Measurements from ENCODE around the gene F12. TPM values are rescaled to one million over a fixed set of nuclear protein-coding genes. Genes with fewer than 3 reads are reported as not detected.

Gene F12
- total and polyA plus RNA-seq, 2 donors (not counting 3 experiments of a cell fraction or from before 2014, with no cell fraction given), result 1.00 to 1.4 TPM

- Histone ChIP-seq H3K9ac (replicated peaks; ENCODE audit: extremely low read depth, insufficient read depth, low read length) (no peak overlapping the region), H3K36me3 (ENCODE audit: control insufficient read depth in 2 of 2, extremely low read depth in 1 of 2, insufficient read depth in 2 of 2, low read length in 2 of 2) (peaks cover 7 to 17% of the 10 kb centered on the region in 2 experiments), H3K79me2 (ENCODE audit: control insufficient read depth, insufficient read depth, low read length) (no peaks in the 10 kb centered on the region), H2AFZ (ENCODE audit: low read depth, low read length) (no peak overlapping the region), H3K27me3 (ENCODE audit: control insufficient read depth in 2 of 2, insufficient read depth in 2 of 2, low read length in 2 of 2) (no peaks in the 10 kb centered on the region), H3K4me1 (ENCODE audit: control insufficient read depth, extremely low read depth, insufficient read depth, low read length) (no peaks in the 10 kb centered on the region), H3K9me1 (replicated peaks; ENCODE audit: control insufficient read depth, extremely low read depth, insufficient read depth, low read length) (no peaks in the 10 kb centered on the region), H3K4me3 (replicated peaks in 1 of 3; ENCODE audit: insufficient read depth in 1 of 3, low read depth in 1 of 3, low read length in 3 of 3) (no peak overlapping the region), H3K9me3 (replicated peaks; ENCODE audit: control insufficient read depth, insufficient read depth, low read length) (no peaks in the 10 kb centered on the region), H3K27ac (ENCODE audit: insufficient read depth, low read depth, low read length) (no peak overlapping the region), H3K4me2 (ENCODE audit: insufficient read depth, low read length) (no peak overlapping the region), H4K20me1 (replicated peaks; ENCODE audit: control insufficient read depth, extremely low read depth, insufficient read depth, low read length) (no peaks in the 10 kb centered on the region)
- no peak for FAIRE-seq
- no TSS peak for BruUV-seq (replicated peaks)
- no peak for DNase-seq (ENCODE audit: low read depth, low spot score)
- TF ChIP-seq JUN (IDR thresholded peaks at IDR 0.05; ENCODE audit: borderline replicate concordance, insufficient read depth, insufficient read length, low read depth), result no peak
- intact Hi-C loops (cut with micrococcal nuclease) (no loop called here), dilution Hi-C loops (cut with MboI; ENCODE audit: extremely low pct_ligation_motif_present, low sequenced_read_pairs) (no loop called here)
- CTCF ChIA-PET, result interaction anchor here (1.2 to 2.5 kb wide), 3 partner anchors 11 to 48 kb away, joined by 3 to 10 read pairs (median 9); partner anchors contain the start of gene GRK6
- POLR2A ChIA-PET, result interaction anchor here (0.6 to 1.1 kb wide), 2 partner anchors 12 to 52 kb away, joined by 4 to 7 read pairs; partner anchors contain the start of gene GRK6
These were observed 29.1 kb upstream of the F12 start for GRCh38 chr5:177438468-177438867.

GRCh38 chr5:177437623-177438022 is 28.3 kb upstream of the F12 start:
- FAIRE-seq, result no peak
- H3K4me2 ChIP-seq (ENCODE audit: insufficient read depth, low read length), result no peak overlapping the region
- no peak overlapping the region for H2AFZ ChIP-seq (ENCODE audit: low read depth, low read length)
- H4K20me1 ChIP-seq (replicated peaks; ENCODE audit: control insufficient read depth, extremely low read depth, insufficient read depth, low read length), result no peaks in the 10 kb centered on the region
- intact Hi-C loops (cut with micrococcal nuclease) (no loop called here), dilution Hi-C loops (cut with MboI; ENCODE audit: extremely low pct_ligation_motif_present, low sequenced_read_pairs) (no loop called here)
- H3K9me1 ChIP-seq (replicated peaks; ENCODE audit: control insufficient read depth, extremely low read depth, insufficient read depth, low read length), result no peaks in the 10 kb centered on the region
- POLR2A ChIA-PET, result no interaction called here
- DNase-seq (ENCODE audit: low read depth, low spot score), result no peak
- H3K9ac ChIP-seq (replicated peaks; ENCODE audit: extremely low read depth, insufficient read depth, low read length), result no peak overlapping the region
- TF ChIP-seq MYC (IDR thresholded peaks at IDR 0.05; ENCODE audit: low read depth, low read length) (no peak), POLR2A (IDR thresholded peaks at IDR 0.05; ENCODE audit: low read depth, low read length) (no peak), JUN (IDR thresholded peaks at IDR 0.05; ENCODE audit: borderline replicate concordance, insufficient read depth, insufficient read length, low read depth) (no peak), FOS (IDR thresholded peaks at IDR 0.05; ENCODE audit: borderline replicate concordance, insufficient read depth, low read length) (no peak)
- no peaks in the 10 kb centered on the region for H3K9me3 ChIP-seq (replicated peaks; ENCODE audit: control insufficient read depth, insufficient read depth, low read length)
- no peaks in the 10 kb centered on the region for H3K79me2 ChIP-seq (ENCODE audit: control insufficient read depth, insufficient read depth, low read length)
- H3K36me3 ChIP-seq (ENCODE audit: control insufficient read depth in 2 of 2, extremely low read depth in 1 of 2, insufficient read depth in 2 of 2, low read length in 2 of 2), result peaks cover 9 to 22% of the 10 kb centered on the region in 2 experiments
- no peaks in the 10 kb centered on the region for H3K27me3 ChIP-seq (ENCODE audit: control insufficient read depth in 2 of 2, insufficient read depth in 2 of 2, low read length in 2 of 2)
- CTCF ChIA-PET, result no interaction called here
- H3K27ac ChIP-seq (ENCODE audit: insufficient read depth, low read depth, low read length), result no peak overlapping the region
- BruUV-seq (replicated peaks), result no TSS peak
- no peaks in the 10 kb centered on the region for H3K4me1 ChIP-seq (ENCODE audit: control insufficient read depth, extremely low read depth, insufficient read depth, low read length)
- no peak overlapping the region for H3K4me3 ChIP-seq (replicated peaks in 1 of 3; ENCODE audit: insufficient read depth in 1 of 3, low read depth in 1 of 3, low read length in 3 of 3)
